A673 (cell line): ENCODE results near the gene NTSR2. TPM values are rescaled to one million over a fixed set of nuclear protein-coding genes. Genes with fewer than 3 reads are reported as not detected.

Experiments used
- BruUV-seq: library from RNA; stranded (reverse); fragments of 400-500 nt; replicated peaks from 2 replicates; lab custom pipeline; 2021; lab: Mats Ljungman, UMichigan
- CTCF ChIA-PET: fragments of 300-600 bp; sonication (Branson Sonifier 250); formaldehyde crosslinking; loops from one replicate; lab custom pipeline; 2022; ENCODE audit warnings: antibody characterized with exemption; lab: Charles Lee
- POLR2A ChIA-PET: fragments of 300-600 bp; sonication (Branson Sonifier 250); formaldehyde crosslinking; loops from one replicate; lab custom pipeline; 2022; ENCODE audit warnings: antibody characterized with exemption; ENCODE audit not compliant: low non-redundant PET; lab: Charles Lee
- DNase-seq: peaks from one replicate; pipeline ENCODE4 v3.0.0-alpha.2; 2015; ENCODE audit warnings: low spot score
- H3K27ac ChIP-seq: fragments of 200-600 bp; sonication (generic); 2 replicates; pipeline ENCODE4 v1.5.1; 2016; ENCODE audit warnings: mixed run types, low read depth, mild to moderate bottlenecking, mixed read lengths, antibody characterized with exemption, low read length; ENCODE audit not compliant: poor library complexity, severe bottlenecking
- H3K27me3 ChIP-seq: fragments of 200-600 bp; sonication (generic); replicated peaks from 2 replicates; pipeline ENCODE4 v1.6.1; 2017; ENCODE audit warnings: mixed run types, low read depth, mild to moderate bottlenecking, mixed read lengths, antibody characterized with exemption, low read length; ENCODE audit not compliant: insufficient read depth, poor library complexity
- H3K36me3 ChIP-seq: fragments of 200-600 bp; sonication (generic); 2 replicates; pipeline ENCODE4 v1.6.1; 2016; ENCODE audit warnings: mixed run types, mild to moderate bottlenecking, mixed read lengths, antibody characterized with exemption, low read length; ENCODE audit not compliant: insufficient read depth, poor library complexity, severe bottlenecking
- H3K4me1 ChIP-seq: fragments of 200-600 bp; sonication (generic); 2 replicates; pipeline ENCODE4 v1.6.1; 2017; ENCODE audit warnings: mixed run types, mild to moderate bottlenecking, mixed read lengths, antibody characterized with exemption, low read length; ENCODE audit not compliant: insufficient read depth, poor library complexity, severe bottlenecking
- H3K4me3 ChIP-seq: fragments of 200-600 bp; sonication (generic); 2 replicates; pipeline ENCODE4 v1.5.1; 2016; ENCODE audit warnings: low read depth, mixed run types, mild to moderate bottlenecking, mixed read lengths, low read length; ENCODE audit not compliant: poor library complexity, severe bottlenecking
- H3K9me3 ChIP-seq: fragments of 200-600 bp; sonication (generic); 2 replicates; pipeline ENCODE4 v1.6.1; 2016; ENCODE audit warnings: mixed run types, low read depth, mild to moderate bottlenecking, mixed read lengths, antibody characterized with exemption, low read length; ENCODE audit not compliant: poor library complexity, severe bottlenecking
- CTCF ChIP-seq: fragments of 300-800, 200-600 bp; sonication (generic); conservative IDR thresholded peaks from 2 replicates; pipeline ENCODE4 v1.5.1; 2017; ENCODE audit warnings: low read depth, mild to moderate bottlenecking, antibody characterized with exemption, low read length, moderate library complexity, mixed read lengths
- EZH2 ChIP-seq: fragments of 200-600 bp; sonication (generic); IDR thresholded peaks from 2 replicates; pipeline ENCODE4 v1.6.1; 2017; ENCODE audit warnings: borderline replicate concordance, low read depth, mild to moderate bottlenecking, mixed read lengths, antibody characterized with exemption, low read length; ENCODE audit not compliant: poor library complexity, severe bottlenecking
- intact Hi-C: fragments of 100-400 bp; cut with micrococcal nuclease; formaldehyde crosslinking; loops from one replicate; pipeline ENCODE4 v1.10.0; 2022; ENCODE audit not compliant: unreplicated experiment
- total RNA-seq: library from RNA; stranded (reverse); gene quantifications from 2 replicates; pipeline ENCODE4 v1.2.3, GENCODE V29; 2021

Gene NTSR2
- total RNA-seq, 1 experiment from 2014 or later, result not detected

DNA sequence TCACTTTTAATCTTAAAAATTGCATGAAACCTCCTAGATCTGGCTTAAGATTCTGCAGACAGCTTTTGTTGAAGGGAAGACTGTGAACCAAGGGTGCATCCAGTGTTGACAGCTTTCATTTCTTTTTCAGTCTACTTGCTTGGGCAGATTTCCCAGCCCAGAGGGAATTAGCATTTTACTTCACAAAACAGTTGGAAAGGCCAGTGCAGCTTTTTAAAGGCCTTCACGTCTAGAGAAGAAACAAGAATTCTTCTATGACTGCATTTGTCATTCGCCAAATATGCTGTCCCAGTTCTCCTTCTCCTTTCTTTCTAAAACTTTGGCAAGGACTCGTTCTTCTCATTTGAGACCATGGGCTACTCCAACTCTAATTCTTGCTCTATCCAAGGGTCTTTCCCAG is 17.4 kb downstream of the NTSR2 start:
- Histone ChIP-seq H3K4me1 (no peaks in the 10 kb centered on the region), H3K27me3 (no peaks in the 10 kb centered on the region), H3K27ac (no peak overlapping the region), H3K9me3 (no peaks in the 10 kb centered on the region), H3K36me3 (no peaks in the 10 kb centered on the region), H3K4me3 (no peak overlapping the region)
- ChIA-PET POLR2A (no interaction called here), CTCF (no interaction called here)
- no peak for DNase-seq
- TF ChIP-seq EZH2, result no peak
- TF ChIP-seq CTCF, result no peak
- intact Hi-C loops, result no loop called here
- BruUV-seq, result no TSS peak

DNA sequence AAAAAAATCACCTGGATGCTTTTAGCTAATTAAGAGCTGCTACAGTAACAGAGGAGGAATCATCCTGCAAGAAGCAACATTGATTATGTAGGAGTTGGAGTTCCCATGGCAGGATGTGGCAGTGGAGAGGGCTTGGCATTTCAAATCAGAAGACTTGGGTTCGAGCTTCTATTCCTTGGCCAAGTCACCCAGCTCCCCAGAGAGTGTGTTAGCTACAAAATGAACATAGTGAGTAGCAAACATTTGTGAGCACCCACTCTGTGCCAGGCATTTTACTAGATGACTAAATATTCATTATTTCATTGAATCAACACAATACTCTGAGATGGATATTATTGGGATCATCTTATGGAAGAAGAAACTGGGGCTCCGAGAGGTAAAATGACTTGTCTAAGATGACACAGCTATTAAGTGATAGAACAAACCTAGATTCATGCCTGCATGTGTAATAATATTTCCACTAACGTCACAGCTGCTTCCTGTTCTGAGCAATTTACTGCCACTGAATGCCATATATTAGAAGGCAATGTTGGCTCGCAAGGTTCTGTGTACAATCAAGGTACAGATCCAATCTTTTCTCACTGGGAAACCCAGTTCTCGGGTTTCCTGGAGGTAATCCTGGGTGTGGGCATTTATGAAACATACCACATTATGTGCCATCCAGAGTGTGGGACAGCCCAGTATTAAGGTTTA is 18.0 kb downstream of the NTSR2 start:
- Histone ChIP-seq H3K36me3 (no peaks in the 10 kb centered on the region), H3K9me3 (no peaks in the 10 kb centered on the region), H3K27me3 (no peaks in the 10 kb centered on the region), H3K4me1 (no peaks in the 10 kb centered on the region), H3K4me3 (no peak overlapping the region), H3K27ac (no peak overlapping the region)
- ChIA-PET POLR2A (no interaction called here), CTCF (no interaction called here)
- intact Hi-C loops, result no loop called here
- TF ChIP-seq CTCF (no peak), EZH2 (no peak)
- no TSS peak for BruUV-seq
- DNase-seq, result no peak

- no peak overlapping the region for H3K27ac ChIP-seq
- no peak overlapping the region for H3K4me3 ChIP-seq
- TF ChIP-seq CTCF, result no peak
- TF ChIP-seq EZH2, result no peak
- intact Hi-C loops, result no loop called here
- no TSS peak for BruUV-seq
- no peaks in the 10 kb centered on the region for H3K27me3 ChIP-seq
- CTCF ChIA-PET, result no interaction called here
- H3K36me3 ChIP-seq, result no peaks in the 10 kb centered on the region
- POLR2A ChIA-PET, result no interaction called here
- DNase-seq, result no peak
- H3K4me1 ChIP-seq, result no peaks in the 10 kb centered on the region
- no peaks in the 10 kb centered on the region for H3K9me3 ChIP-seq
These were observed 20.9 kb downstream of the NTSR2 start for GRCh38 chr2:11649093-11649492.
